GM18951 (cell line): Measurements from ENCODE around the gene GSTA2.
"Not testable (repeated sequence)": the region's sequence is repeated elsewhere in the genome, so short reads cannot be mapped to it uniquely, and the experiment has no call there.

Experiments
- POLR2A ChIP-seq: IDR thresholded peaks from 4 replicates; pipeline ENCODE4 v1.6.1; 2011; ENCODE audit warnings: mild to moderate bottlenecking; ENCODE audit not compliant: insufficient read length, insufficient read depth; ENCODE audit errors: extremely low read depth
- in situ Hi-C: fragments of 300-500 bp; cut with MboI; formaldehyde crosslinking; loops from one replicate; pipeline ENCODE4 v1.12.0; 2022; ENCODE audit warnings: low sequenced_read_pairs, mixed read lengths, inconsistent platforms; ENCODE audit not compliant: unreplicated experiment

Gene GSTA2

DNA sequence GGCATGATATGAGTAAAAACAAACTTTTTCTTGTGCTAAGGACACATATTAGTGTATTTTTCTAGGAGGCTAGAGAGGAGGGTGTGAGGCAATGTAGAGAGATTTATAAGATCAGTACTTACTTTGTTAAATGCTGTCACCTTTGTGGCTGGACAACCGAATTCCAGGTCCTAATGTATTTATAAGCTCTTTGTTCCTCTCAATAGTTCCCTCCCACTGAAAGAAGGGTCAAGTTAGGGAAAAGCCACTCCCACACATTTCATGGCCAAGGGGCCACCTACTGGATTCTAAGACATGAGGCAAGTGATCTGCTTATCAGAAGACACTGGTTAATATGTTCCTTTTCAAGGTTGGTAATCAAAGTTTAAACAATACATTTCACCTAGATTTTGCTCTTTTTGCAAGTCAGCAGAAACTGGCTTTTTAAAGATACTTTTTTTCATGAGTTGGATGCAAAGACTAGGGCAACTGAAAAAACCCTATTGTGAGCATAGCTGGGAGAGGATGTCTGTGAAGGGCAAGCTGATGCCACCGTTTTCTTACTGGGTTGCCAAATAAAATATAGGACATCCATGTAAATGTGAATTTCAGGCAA is at the start of gene GSTA2:
TSS of gene GSTA2 (minus strand) at position 154 of the 595 bp plus-strand sequence. CDS start 5,528 bp downstream, outside the sequence.
- in situ Hi-C loops = not testable (repeated sequence)

DNA sequence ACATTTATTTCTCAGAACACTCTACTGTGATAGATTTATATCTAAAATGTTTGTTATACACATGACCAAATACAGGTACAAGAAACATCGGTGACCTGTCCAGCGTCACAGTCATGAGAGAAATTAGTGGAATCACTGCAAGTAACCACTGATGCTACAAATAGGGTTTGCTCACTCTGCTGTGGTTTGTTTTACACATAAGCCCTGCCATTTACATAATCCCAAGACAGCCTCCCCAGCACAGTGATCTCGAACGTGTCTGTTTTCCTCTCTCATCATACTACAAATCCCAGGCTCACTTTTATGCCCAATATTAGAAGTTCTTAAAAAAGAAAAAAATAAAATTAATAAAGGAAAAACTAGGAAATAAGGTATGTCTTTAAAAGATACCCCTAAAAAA is 46.5 kb upstream of the GSTA2 start:
- in situ Hi-C loops = not testable (repeated sequence)

DNA sequence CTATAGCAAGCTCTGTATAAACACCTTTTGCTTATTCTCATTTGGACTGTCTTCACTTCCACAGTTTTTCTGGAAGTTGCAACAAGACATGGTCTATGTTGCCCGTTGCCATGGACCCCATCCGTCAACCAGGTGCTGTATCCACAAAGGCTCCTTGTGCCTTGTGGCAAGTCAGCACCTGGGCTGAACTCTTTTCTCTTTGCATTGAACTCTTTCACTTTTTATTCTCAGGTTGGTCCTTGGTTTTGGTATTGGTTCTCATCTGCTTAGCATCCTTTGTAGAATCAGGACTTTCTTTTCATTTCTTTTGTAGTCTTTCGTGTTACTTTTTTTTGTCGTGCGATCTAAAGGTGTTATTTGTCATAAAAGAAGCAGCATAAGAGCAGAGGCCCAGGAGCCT is 45.4 kb upstream of the GSTA2 start:
- in situ Hi-C loops = no loop called here
- no peak for TF ChIP-seq POLR2A

DNA sequence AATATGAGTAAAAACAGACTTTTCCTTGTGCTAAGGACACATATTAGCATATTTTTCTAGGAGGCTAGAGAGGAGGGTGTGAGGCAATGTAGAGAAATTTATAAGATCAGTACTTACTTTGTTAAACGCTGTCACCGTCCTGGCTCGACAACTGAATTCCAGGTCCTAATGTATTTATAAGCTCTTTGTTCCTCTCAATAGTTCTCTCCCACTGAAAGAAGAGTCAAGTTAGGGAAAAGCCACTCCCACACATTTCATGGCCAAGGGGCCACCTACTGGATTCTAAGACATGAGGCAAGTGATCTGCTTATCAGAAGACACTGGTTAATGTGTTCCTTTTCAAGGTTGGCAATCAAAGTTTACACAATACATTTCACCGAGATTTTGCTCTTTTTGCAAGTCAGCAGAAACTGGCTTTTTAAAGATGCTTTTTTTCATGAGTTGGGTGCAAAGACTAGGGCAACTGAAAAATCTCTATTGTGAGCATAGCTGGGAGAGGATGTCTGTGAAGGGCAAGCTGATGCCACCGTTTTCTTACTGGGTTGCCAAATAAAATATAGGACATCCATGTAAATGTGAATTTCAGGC is 40.5 kb upstream of the GSTA2 start, which contains the start of gene GSTA1:
TSS of gene GSTA1 (minus strand) at position 149 of the 588 bp plus-strand sequence. CDS start 4,549 bp downstream, outside the sequence.
- in situ Hi-C loops = not testable (repeated sequence)

DNA sequence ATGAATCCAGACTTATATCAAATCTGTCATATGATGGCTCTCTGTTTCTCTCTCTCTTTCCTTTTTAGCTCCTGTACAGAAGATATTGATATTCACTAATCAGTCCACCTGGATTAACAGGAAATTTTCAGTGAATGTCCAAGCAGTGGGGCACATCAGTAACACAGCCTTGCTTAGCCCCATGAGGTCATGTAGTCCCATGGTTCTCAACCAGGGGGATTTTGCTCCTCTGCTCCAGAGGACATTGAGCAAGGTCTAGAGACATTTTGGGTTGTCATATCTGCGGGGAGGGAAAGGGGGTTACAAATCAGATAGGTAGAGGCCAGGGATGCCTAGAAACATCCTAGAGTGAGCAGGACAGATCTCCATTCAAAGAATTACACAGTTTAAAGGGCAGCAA is 39.5 kb upstream of the GSTA2 start:
- TF ChIP-seq POLR2A = no peak
- in situ Hi-C loops = no loop called here

DNA sequence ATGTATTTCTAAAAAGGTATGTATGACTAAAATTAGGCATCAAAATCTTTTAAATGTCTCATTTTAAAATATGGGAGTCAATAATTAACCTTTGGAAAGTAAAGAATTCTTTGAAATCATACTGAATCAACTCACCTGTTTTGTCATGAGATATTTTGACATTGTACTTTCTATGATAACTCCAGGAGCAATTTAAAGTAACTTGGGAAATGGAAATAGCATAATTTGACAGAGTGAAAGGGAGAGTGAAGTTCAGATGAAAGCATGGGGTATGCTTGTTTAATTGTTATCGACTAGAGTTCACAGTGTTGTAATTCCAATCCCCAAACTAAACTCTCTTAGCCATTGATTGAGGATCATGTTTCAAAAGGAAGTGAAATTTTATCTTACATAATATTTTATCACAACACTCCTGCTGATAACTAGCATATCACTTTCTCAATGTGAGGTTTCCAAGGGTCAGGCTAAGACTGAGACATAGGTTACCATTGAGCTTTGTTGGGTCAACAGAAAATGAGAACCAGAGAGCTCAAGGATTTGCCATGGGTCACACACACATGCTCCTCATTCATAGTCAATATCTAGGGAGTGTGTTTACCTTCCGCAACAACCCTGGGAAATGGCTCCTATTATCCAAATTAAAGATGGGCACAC is 38.0 kb upstream of the GSTA2 start:
- TF ChIP-seq POLR2A = no peak
- in situ Hi-C loops = no loop called here

DNA sequence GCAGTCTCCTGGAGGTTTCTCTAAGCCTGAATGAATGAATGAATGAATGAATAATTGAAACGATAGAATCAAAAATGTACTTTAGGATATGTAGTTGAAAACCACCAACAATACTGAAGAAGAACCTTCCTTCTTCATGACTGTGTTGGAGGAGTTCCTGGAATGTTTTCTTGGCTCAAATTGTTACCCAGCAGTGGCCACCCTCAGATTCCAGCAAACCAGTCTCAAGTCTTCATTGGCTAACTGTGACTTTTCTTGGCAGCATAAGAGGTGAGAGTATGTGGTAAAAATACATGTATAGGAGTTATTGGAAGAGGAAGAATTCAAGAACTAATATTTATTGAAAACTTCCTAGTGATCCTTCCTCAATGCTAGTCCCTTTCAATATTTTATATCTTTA is 36.0 kb upstream of the GSTA2 start:
- in situ Hi-C loops = not testable (repeated sequence)

DNA sequence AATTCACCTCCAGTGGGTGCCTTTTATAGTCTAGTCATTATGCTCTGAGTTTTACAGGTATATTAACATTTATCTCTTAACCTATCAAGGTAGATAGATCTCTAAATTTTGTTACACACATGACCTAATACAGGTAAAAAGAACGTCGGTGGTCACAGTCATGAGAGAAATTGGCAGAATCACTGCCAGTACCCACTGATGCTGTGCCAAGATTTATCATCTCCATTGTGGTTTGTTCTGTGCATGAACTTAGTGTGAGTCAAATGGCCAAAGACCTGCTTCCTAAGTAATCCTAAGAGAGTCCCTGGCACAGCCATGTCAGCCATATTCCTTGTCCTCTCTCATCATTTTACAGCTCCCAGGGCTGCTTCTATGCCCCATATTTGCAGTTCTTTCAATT is 31.1 kb upstream of the GSTA2 start:
- in situ Hi-C loops = not testable (repeated sequence)

DNA sequence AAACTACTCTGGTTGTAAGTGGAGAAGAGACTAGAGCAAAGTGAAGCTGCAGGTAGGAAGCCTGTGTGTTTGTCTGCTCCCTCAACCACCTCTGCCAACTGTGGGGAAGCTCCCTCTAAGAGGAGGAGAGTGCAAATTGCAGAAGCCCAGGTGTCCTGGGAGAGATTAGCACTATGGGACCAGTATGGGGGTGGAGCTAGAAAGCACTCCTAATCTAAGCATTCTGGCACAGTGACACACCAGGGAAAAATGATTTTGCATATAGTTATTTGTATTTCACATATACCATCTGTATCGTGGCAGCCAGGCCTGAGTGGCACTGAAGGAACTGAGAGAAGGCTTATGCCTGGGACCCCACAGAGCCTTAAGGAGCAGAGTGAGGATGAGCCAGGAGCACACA is 27.6 kb upstream of the GSTA2 start:
- no peak for TF ChIP-seq POLR2A
- in situ Hi-C loops = no loop called here

DNA sequence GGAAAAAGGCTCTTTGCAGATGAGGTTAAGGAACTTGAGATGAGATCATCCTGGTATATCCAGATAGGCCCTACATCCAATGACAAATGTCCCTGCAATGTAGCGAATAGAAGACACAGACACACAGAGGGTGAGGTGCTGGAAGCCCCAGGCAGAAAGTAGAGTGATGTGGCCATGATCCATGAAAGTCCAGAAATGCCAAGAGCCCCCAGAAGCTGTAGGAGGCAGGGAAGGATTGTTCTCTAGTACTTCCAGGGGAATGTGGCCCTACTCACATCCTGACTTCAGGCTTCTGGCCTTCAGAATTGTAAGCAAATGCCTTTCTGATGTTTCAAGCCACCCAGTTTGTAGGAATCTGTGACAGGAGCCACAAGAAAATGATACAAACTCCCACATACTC is 26.4 kb upstream of the GSTA2 start:
- in situ Hi-C loops = loop anchor here (5.0 kb wide), 1 partner anchor 38 kb away; no protein-coding TSS in a partner anchor

DNA sequence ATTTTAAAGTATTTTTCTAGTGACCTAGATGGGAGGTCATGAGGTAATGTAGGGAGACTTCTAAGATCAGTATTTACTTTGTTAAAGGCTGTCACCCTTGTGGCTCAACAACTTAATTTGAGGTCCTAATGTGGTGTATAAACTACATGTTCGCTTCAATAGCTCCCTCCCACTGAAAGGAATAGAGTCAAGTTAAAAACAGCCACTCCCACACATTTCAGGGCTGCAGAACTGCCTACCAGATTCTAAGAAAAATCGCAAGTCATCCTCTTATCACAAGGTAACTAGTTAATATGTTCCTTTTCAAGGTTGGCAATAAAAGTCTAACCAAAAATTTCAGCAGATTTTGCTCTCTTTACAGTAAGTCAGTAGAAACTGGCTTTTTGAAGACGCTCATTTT is 25.2 kb upstream of the GSTA2 start:
- TF ChIP-seq POLR2A = no peak
- in situ Hi-C loops = loop anchor here (5.0 kb wide), 1 partner anchor 39 kb away; no protein-coding TSS in a partner anchor

DNA sequence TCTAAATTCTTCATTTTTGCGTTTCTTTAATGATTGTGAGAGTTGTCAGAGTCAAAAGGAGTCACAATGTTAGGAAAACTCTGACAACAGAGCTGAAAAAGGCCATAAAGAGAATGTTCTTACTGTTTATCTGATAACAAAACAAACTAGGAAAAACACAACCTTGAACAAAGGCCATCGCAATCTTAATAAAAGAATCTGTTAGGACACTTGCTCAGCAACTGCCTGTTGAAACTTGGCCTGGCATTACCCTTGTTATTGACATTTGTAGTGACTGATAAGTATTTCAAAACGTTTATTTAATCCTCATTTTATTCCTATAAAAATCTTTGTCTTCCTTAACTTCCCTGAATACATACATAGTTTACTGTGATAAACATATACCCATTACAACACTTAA is 24.6 kb upstream of the GSTA2 start:
- no peak for TF ChIP-seq POLR2A
- in situ Hi-C loops = loop anchor here (5.0 kb wide), 1 partner anchor 39 kb away; no protein-coding TSS in a partner anchor

DNA sequence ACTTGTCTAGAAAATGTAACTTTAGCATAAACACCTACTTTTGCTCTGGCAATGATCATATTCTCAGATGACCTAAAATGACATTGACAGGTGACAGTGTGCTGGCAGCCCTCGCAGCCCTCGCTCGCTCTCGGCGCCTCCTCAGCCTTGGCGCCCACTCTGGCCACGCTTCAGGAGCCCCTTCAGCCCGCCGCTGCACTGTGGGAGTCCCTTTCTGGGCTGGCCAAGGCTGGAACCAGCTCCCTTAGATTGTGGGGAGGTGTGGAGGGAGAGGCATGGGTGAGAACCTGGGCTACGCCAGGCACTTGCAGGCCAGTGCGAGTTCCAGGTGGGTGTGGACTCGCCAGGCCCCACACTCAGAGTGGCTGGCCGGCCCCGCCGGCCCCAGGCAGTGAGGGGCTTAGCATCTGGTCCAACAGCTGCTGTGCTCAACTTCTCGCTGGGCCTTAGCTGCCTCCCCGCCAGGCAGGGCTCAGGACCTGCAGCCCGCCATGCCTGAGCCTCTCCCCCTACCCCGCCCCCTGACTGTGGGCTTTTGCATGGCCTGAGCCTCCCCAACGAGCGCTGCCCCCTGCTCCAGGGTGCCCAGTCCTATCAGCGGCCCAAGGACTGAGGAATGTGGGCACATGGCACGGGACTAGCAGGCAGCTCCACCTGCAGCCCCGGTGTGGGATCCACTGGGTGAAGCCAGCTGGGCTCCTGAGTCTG is 23.1 kb upstream of the GSTA2 start:
- in situ Hi-C loops = loop anchor here (5.0 kb wide), 1 partner anchor 41 kb away; no protein-coding TSS in a partner anchor
- TF ChIP-seq POLR2A = no peak

DNA sequence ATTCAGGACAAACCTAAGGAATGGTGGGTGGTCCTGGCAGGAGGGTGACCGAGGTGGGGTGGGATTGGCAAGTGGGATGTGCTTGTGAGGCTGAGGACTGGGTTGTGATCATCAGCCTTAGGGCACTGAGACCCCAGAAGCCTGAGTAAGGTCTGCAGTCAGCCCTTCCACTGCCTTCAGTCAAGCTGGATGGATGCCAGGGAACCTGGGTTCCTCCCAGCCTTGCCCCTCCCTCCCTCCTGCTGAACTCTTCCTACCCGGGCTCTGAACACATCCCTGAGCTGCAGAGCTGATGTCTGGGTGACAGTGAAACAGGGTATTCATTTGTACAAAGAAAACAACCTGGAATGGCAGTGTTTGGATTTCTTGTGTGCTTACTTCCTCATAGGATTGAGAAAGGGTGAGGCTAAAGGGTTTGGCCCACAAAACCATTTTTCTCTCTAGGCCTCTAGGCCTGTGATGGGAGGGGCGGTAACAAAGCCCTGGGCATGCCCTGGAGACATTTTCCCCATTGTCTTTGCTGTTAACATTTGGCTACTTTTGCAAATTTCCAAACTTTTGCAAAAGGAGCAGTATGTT is 19.5 kb upstream of the GSTA2 start:
- in situ Hi-C loops = not testable (repeated sequence)

DNA sequence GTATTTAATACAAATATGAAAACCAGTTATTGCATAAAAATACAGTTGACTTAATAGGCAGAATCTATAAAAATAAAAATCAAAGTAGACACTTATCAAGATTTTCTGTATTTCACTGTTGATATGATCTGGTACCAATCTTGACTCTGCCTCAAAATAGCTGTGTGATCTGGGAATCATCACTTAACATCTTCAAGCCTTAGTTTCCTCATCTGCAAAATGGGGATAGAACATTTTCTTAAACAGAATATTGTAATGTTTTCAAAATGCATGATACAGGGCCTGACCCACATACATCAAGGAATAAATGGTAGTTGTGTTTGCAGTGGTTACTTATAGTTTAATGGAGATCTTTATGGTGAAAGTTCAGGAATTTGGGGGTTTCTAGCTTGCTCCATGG is 18.9 kb upstream of the GSTA2 start:
- in situ Hi-C loops = not testable (repeated sequence)
